NK-92 treated with Interleukin-12 subunit alpha and Interleukin-12 subunit beta, amount 100 ng/mL, for 24 hours (cell line): ENCODE measurements around the gene SMIM24.
"Not testable (repeated sequence)": the region's sequence is repeated elsewhere in the genome, so short reads cannot be mapped to it uniquely, and the experiment has no call there.

ENCODE experiments used
- DNase-seq: peaks from one replicate; lab custom pipeline; 2025; lab: John Stamatoyannopoulos, UW

The SMIM24 gene

DNA sequence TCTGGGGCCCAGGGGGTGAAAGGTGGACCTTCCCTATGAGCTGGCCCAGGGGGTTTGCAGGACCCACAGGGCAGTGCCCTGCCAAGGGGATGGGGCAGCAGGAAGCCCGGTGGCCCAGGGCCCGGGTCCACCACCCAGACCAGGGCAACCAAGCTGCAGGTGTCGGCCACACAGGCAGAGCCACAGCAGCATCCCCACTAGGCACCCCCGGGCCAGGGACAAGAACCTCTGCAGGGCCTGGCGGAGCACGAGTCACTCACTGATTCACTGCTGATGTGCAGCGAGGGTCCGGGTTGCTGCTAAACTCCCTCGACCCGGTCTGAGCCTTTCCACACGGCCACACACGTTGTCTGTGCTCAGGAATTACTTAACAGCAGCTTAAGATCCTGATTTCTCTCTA, 34.6 kb upstream of the SMIM24 start:
- no peak for DNase-seq

DNA sequence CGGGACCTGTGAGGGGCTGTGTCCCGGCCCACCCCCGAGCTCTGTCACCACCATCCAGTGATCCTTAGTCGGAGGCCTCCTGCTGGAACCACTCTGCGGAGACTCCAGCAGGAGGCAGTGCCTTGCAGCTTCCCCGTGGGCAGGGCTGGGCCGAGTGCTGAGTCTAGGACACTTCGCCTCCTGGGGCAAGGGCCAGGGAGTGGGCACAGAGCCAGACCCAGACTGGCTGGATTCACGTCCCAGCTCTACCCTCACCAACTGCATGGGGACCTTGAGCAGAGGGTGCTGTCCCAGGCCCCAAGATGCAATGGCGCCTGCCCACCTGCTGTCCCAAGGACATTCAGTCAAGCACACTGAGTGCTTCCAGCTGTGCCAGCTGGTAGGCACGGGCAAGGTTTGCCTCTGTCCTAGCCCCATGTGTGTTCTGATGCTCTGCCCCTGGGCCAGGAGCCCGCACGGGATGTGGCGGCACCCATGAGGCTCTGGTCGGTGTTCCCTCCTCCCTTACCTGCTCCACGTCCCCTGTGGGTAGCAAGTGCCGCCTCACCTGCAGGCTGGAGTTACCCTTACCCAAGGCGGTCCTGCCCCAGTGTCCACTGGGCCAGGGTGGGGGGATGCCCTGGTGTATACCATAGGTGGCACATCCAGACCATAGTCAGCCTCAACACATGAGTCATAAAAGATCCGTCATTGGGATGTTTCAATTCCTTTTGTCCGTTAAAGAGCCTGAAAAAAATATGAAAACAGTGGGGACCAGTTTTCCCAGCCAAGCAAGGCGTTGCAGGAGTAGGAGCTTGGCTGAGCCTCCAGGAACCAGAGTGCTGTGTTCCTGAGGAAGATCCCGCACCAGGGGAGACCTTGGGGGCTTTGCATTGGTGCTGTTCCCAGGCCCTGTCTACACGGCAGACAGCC, 33.2 kb upstream of the SMIM24 start:
- DNase-seq, result no peak

GRCh38 chr19:3512562-3513228, 32.4 kb upstream of the SMIM24 start:
- no peak for DNase-seq

DNA sequence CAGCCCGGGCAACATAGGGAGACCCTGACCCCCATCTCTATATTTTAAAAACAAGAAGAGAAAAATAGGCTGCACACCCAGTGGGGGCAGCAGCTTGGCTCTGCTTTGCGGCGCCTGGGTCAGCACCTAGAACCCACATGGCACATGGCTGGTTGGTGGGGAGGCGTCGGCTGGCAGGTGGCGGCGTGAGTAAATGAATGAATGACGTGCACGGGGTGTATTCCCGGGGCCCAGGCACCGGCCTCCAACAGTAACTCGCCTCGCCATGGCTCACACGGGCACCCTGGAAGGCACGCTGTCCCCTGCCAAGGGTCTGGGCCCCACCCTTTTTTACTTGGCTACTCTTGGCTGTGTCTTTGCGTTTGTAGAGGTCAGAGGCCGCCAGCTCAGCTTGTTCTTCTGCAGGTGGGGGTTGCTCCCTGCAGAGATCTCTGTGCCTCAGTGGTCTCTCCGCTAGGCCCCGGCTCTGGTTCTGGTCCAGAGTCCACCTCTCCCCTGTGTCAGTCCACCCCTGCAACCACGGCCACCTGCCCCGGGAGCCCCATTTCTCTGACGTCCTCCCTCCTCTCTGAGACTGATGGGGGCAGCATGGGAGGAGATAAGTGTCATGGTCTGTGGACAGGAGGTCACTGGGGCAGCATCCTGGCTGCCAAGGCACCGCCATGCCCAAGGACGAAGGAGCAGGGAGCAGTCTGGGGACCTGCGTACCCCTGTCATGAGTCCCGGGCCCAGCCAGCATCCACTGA, 31.4 kb upstream of the SMIM24 start:
- no peak for DNase-seq

DNA sequence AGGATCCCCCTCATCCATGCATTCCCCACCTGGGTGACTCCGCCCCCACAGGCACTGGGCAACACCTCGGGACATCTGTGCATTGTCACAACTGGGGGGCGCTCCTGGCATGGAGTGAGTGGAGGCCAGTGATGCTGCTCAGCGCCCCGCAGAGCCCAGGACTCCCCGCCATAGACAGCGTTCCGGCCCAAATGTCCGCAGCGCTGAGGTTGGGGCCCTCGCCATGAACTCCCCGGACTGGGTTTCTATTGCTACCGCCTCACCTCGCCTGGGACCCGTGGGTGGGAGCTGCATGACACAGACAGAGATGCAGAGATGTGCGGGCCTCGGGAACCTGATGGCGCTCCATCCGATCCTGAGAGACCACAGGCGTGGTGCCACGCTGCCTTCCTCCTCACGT, 30.4 kb upstream of the SMIM24 start:
- no peak for DNase-seq

DNA sequence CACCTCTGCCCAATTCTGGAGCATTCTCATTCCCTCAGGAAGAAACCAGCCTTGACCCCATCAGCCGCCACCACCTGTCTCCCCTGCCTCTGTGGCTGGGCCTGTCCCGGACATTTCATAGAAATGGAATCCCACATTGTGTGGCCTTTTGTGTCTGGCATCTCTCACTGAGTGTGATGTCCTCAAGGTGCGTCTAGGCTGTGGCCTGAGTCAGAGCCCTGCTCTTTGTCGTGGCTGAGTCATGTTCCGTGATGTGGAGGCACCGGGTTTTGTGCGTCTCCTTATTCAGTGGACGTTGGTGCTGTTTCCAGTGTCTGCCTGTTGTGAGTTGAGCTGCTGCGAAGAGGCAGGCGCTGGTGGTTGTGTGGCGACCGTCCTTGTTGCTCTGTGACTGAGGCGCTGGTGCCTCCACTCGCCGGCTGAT, 29.3 kb upstream of the SMIM24 start:
- DNase-seq, result no peak

DNA sequence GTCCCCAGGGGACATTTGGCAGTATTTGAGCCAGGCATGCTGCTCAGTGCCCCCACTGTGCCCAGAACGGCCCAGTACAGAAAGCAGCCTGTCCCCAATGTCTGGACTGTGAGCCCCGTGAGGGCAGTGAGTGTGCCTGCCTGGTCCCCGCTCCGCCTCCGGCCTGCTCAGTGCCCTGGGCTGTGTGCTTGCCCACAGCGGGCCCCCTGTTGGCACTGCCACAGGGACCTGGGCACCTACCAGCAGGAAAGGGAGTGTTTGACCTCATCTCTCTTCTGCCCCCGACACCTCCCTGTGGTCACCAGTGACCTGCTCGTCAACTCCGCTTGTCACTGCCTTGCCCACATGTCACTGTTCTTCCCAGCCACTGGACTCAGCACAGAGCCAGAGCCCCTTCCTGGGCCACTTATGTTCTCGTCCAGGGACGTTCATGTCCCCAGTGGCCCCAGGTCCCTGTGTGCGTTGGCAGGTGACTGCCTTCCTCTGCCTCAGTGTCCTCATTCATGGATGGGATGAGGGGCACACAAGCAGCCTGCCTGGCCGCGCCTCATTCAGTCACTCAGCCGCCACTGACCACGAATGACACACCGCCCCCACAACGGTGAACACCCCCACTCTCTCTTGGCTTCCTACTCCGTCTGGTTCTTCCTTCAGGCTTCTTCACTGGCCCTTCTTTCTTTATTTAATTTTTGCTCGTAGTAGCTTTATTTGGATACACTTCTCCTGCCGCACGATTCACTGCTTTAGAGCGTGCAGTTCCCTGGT, 28.6 kb upstream of the SMIM24 start:
- DNase-seq, result no peak

GRCh38 chr19:3508121-3508661, 27.9 kb upstream of the SMIM24 start:
- not testable (repeated sequence) for DNase-seq

DNA sequence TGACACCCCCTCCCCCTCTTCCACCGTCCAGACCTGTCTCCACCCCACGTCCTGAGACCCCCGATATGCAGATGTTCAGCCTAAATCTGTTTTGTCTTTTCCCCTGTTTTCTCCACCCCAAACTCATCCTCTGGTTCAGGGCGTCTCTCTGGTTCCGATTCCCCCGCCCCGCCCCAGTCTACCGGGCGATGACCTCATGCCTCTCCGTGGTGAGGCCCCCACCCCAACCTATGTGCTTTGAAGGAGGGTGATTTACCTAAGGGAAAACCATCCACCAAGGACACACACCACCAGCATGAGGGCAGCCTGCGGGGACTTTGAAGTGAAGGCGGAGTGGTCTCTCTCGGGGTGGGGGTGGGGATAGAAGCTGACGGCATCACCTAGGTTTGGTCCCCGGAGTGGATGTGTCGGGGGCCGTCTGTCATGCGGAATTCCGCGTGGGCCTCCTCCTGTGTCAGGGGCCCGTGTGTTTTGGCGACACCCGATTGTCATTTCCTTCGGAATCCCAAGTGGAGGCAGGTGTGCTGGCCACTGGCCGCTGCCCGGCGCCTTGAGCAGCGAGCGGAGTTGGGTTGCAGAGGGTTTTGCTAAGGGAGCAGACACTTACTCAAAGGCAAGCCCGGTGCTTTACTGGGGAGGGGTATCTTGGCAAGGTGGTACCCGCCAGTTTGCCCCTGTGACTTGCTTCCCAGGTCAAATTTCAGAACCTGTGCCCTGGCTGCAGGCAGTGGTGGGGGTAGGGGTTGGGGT, 27.2 kb upstream of the SMIM24 start:
- no peak for DNase-seq

DNA sequence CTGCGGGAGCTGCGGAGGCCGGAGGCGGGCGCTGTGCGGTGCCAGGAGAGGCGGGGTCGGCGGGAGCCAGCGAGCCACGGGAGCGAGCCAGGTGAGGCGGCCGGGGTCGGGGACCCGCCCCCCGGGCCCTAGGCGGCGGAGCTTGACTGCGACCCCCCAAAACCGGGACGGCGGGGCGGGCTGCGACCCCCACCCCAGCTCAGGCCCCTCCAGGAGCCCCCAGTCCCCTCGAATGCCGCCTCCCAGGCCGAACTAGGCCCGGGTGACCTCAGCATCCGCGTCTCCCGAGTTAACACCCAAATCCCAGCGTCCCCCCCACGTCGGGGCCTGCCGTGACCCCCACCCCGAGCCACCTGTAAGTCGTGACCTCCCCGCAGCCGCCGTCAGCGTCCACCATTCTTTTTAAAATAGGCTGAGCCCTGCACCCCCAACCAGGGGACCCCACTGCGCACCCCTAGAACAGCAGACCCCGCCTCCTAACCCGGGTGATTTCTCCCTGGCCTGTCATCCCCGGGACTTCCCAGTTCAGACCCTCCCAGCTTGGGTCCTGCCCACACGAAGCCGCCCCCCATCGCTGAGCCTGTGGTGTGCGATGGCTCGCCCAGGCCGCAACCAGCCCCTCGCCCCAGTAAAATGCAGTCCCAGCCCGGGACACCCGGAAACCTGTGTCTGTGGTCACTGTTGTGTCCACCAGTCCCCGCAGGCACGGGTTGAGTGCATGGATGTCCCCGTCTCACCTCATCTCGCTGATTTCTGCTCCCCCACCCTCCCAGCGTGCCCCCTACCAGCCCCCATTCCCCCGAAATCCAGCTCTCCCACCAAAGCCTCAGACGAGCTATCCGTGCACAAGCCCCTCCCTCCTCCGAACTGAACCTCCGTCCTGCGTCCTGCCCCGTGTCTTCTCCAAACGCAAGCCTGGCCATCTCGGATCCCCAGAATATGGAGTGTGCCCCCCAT, 26.3 kb upstream of the SMIM24 start:
- DNase-seq, result no peak

DNA sequence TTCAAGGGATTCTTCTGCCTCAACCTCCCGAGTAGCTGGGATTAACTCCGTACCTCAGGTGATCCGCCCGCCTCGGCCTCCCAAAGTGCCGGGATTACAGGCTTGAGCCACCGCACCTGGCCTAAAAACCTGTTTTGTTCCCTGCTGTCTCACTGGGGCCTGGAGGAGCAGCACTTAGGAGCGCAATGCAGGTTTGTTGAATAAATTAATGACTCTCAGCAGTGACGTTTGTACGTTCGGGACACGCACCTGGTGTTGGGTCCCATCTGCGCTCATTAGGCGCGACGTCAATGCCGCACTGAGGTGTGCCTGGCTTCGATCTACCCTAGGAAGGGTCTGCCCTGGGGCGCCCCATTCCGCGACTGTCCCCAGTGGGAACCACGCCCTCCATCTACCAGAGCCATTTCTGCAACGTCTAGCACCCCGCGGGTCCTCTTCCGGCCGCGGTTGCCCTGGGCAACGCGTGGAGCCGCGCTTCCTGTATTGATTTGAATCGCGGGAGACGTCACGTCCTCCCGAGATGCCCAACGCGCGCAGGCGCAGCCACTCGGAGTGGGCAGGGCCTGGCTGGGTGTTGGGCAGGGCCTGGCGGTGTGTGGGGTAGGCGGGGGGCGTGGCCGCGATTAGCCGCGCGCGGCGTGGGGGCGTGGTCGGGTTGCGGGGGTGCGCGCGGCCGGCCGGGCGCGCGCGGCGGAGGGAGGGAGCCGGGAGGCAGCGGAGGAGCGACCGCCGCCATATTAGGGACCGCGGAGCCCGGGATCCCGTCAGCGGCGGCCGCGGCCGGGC, 25.5 kb upstream of the SMIM24 start, which contains the start of gene FZR1:
Gene FZR1, plus strand, starts transcription at position 714 of the 786 bp plus-strand sequence. CDS start 16,679 bp downstream, outside the sequence.
- peak; percentile 99 for DNase-seq

- DNase-seq, result no peak
Observed at GRCh38 chr19:3504735-3505134, 24.4 kb upstream of the SMIM24 start.

GRCh38 chr19:3503036-3503572, 22.8 kb upstream of the SMIM24 start:
- DNase-seq, result no peak

DNA sequence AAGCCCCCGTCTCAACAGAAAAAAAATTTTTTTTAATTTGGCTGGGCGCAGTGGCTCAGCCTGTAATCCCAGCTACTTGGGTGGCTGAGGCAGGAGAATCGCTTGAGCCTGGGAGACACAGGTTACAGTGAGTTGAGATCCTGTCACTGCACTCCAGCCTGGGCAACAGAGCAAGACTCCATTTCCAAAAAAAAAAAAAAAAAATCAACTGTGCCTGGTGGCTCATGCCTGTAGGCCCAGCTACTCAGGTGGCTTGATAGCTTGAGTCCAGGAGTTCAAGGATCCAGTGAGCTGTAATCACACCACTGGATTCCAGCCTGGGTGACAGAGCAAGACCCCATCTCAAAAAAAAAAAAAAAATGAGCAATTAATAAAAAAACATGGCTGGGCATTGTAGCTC, 21.5 kb upstream of the SMIM24 start:
- DNase-seq, result no peak

DNA sequence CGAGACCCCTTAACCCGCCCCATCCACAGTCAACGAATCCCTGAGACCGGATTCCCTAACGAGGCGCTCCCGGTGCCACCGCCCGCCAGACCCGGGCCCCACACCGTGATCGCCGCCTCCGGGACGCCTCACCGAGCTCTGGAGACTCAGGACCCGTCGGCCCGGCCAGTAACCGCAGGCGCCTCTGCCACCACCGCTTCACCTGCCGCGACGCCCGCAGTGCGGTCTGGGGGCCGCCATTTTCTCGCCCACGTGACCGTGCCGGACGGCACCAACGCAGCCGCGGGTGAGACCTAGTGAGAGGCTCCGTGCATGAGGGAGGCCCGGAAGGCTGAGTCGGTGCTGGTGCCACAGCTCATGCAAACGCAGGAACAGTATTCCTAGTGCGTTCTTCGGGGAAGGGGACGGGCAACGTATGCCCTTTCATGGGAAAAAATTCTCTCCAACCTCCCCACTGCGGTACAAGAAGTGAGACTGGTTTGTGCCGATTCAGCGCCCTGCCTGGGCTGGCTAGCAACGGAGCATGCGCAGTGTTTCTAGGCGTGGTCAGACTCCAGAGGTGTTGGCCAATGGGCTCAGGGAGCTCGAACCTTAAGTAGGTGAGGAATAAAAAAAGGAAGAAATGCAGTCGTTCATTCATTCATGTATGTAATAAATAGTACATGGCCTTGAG, 20.2 kb upstream of the SMIM24 start, which contains the start of gene DOHH:
Gene DOHH, minus strand, starts transcription at position 246 of the 673 bp plus-strand sequence. CDS start 3,860 bp downstream, outside the sequence.
- peak; percentile 92 for DNase-seq

GRCh38 chr19:3499738-3500428, 19.6 kb upstream of the SMIM24 start:
- DNase-seq, result no peak
